Panc1 (cell line): ENCODE results near the gene HS6ST3. TPM values are rescaled to one million over a fixed set of nuclear protein-coding genes. Genes with fewer than 3 reads are reported as not detected.

Experiments
- ATAC-seq: fragments of 200-7000 bp; cut with Tn5 transposase; 2 replicates; pipeline ENCODE4 v1.9.1; 2020; ENCODE audit warnings: mild to moderate bottlenecking, moderate library complexity
- BruUV-seq: library from RNA; stranded (reverse); fragments of 400-500 nt; replicated peaks from 2 replicates; lab custom pipeline; 2021; lab: Mats Ljungman, UMichigan
- CTCF ChIA-PET: fragments of 300-600 bp; sonication (Branson Sonifier 250); formaldehyde crosslinking; loops from one replicate; lab custom pipeline; 2022; ENCODE audit warnings: antibody characterized with exemption; lab: Charles Lee
- POLR2A ChIA-PET: fragments of 300-600 bp; sonication (Branson Sonifier 250); formaldehyde crosslinking; loops from one replicate; lab custom pipeline; 2022; ENCODE audit warnings: antibody characterized with exemption; lab: Charles Lee
- DNase-seq: peaks from one replicate; pipeline ENCODE4 v3.0.0-alpha.2; 2010; ENCODE audit warnings: low read depth, low spot score
- H3K27ac ChIP-seq: 2 replicates; pipeline ENCODE4 v1.5.1; 2011; ENCODE audit warnings: mild to moderate bottlenecking, low read length, inconsistent platforms
- H3K27me3 ChIP-seq: fragments of 200-500 bp; sonication (Bioruptor generic); 2 replicates; pipeline ENCODE4 v1.6.0; 2014; ENCODE audit warnings: low read length, inconsistent platforms; ENCODE audit not compliant: control insufficient read depth, insufficient read depth
- H3K36me3 ChIP-seq: fragments of 200-500 bp; sonication (Bioruptor generic); 2 replicates; pipeline ENCODE4 v1.5.1; 2014; ENCODE audit warnings: inconsistent platforms, mild to moderate bottlenecking, low read length, moderate library complexity; ENCODE audit not compliant: control insufficient read depth, insufficient read depth
- H3K4me1 ChIP-seq: 2 replicates; pipeline ENCODE4 v1.5.1; 2011; ENCODE audit warnings: inconsistent platforms, mild to moderate bottlenecking, low read length, moderate library complexity; ENCODE audit not compliant: control insufficient read depth, insufficient read depth
- H3K4me3 ChIP-seq, 2 experiments: 2 replicates each; pipeline ENCODE4 v1.5.1; 2011 to 2012; ENCODE audit warnings: low read depth in 2 of 2, low read length in 2 of 2, mild to moderate bottlenecking in 2 of 2, inconsistent platforms in 1 of 2, moderate library complexity in 1 of 2
- H3K9me3 ChIP-seq: fragments of 200-500 bp; sonication (Bioruptor generic); 2 replicates; pipeline ENCODE4 v1.5.1; 2014; ENCODE audit warnings: low read depth, mild to moderate bottlenecking, inconsistent platforms, low read length, moderate library complexity; ENCODE audit not compliant: control insufficient read depth, insufficient read depth
- CTCF ChIP-seq: fragments of 450-650 bp; IDR thresholded peaks from 2 replicates; pipeline ENCODE4 v1.5.1; 2017; ENCODE audit warnings: mild to moderate bottlenecking
- POLR2AphosphoS5 ChIP-seq: IDR thresholded peaks from 2 replicates; pipeline ENCODE4 v1.6.1; 2012; ENCODE audit warnings: mild to moderate bottlenecking, low read depth, low read length, moderate library complexity
- REST ChIP-seq, 2 experiments: IDR thresholded peaks; 2 replicates each; pipeline ENCODE4 v1.6.1; 2011 to 2012; ENCODE audit warnings: low read depth in 2 of 2, control low read depth in 1 of 2, low read length in 1 of 2, mild to moderate bottlenecking in 1 of 2, moderate library complexity in 1 of 2; ENCODE audit not compliant: insufficient read depth in 1 of 2
- SIN3A ChIP-seq: IDR thresholded peaks from 2 replicates; pipeline ENCODE4 v1.6.1; 2012; ENCODE audit warnings: low read depth, mild to moderate bottlenecking, low read length, moderate library complexity, borderline replicate concordance; ENCODE audit not compliant: insufficient read depth
- TCF7L2 ChIP-seq: IDR thresholded peaks from 2 replicates; pipeline ENCODE4 v1.6.1; 2011; ENCODE audit warnings: mild to moderate bottlenecking, low read depth, low read length, inconsistent platforms
- in situ Hi-C: cut with HindIII; loops from 2 replicates; pipeline ENCODE4 v1.10.0; 2016; ENCODE audit warnings: low sequenced_read_pairs, low pct_unique_long_range_greater_than_20kb
- intact Hi-C: fragments of 100-400 bp; cut with micrococcal nuclease; formaldehyde crosslinking; loops from one replicate; pipeline ENCODE4 v1.10.0; 2022; ENCODE audit not compliant: unreplicated experiment
- total RNA-seq: library from RNA; stranded (reverse); gene quantifications from one replicate; pipeline ENCODE4 v1.2.1, GENCODE V29; 2021; ENCODE audit not compliant: unreplicated experiment

HS6ST3 gene
- total RNA-seq, 1 experiment from 2014 or later = 0.13 TPM

GRCh38 chr13:96460609-96461008, 370.7 kb downstream of the HS6ST3 start:
- H3K27ac ChIP-seq = no peak overlapping the region
- H3K9me3 ChIP-seq = no peaks in the 10 kb centered on the region
- no TSS peak for BruUV-seq
- DNase-seq = no peak
- H3K27me3 ChIP-seq = peaks cover 2% of the 10 kb centered on the region; the same call in 1 of the 2 replicates
- H3K4me1 ChIP-seq = no peaks in the 10 kb centered on the region
- no peak for TF ChIP-seq SIN3A
- no peak for TF ChIP-seq REST (IDR thresholded peaks at IDR 0.05; ENCODE audit: insufficient read depth in 1 of 2, low read depth in 2 of 2, low read length in 1 of 2)
- TF ChIP-seq TCF7L2 = no peak
- in situ Hi-C loops = no loop called here
- ChIA-PET CTCF (no interaction called here), POLR2A (no interaction called here)
- no peaks in the 10 kb centered on the region for H3K36me3 ChIP-seq
- no peak overlapping the region for H3K4me3 ChIP-seq
- ATAC-seq = no peak
- intact Hi-C loops = no loop called here

GRCh38 chr13:96473526-96474180, 383.7 kb downstream of the HS6ST3 start:
- Histone ChIP-seq H3K27me3 (no peaks in the 10 kb centered on the region; the same call in 1 of the 2 replicates), H3K27ac (no peak overlapping the region), H3K36me3 (no peaks in the 10 kb centered on the region), H3K4me3 (no peak overlapping the region), H3K9me3 (no peaks in the 10 kb centered on the region), H3K4me1 (no peaks in the 10 kb centered on the region)
- in situ Hi-C loops (no loop called here), intact Hi-C loops (no loop called here)
- no TSS peak for BruUV-seq
- DNase-seq (no peak), ATAC-seq (no peak)
- CTCF ChIA-PET = no interaction called here
- no peak for TF ChIP-seq SIN3A
- TF ChIP-seq TCF7L2 = no peak
- no peak for TF ChIP-seq CTCF
- POLR2A ChIA-PET = no interaction called here

- H3K9me3 ChIP-seq = no peaks in the 10 kb centered on the region
- TF ChIP-seq SIN3A = no peak
- TF ChIP-seq CTCF = no peak
- TF ChIP-seq REST (IDR thresholded peaks at IDR 0.05; ENCODE audit: insufficient read depth in 1 of 2, low read depth in 2 of 2, low read length in 1 of 2) = no peak
- TF ChIP-seq POLR2AphosphoS5 = no peak
- TF ChIP-seq TCF7L2 = no peak
- intact Hi-C loops (no loop called here), in situ Hi-C loops (no loop called here)
- H3K36me3 ChIP-seq = no peaks in the 10 kb centered on the region
- no peaks in the 10 kb centered on the region; the same call in 1 of the 2 replicates for H3K27me3 ChIP-seq
- BruUV-seq = no TSS peak
- no peak overlapping the region for H3K27ac ChIP-seq
- ChIA-PET POLR2A (no interaction called here), CTCF (no interaction called here)
- DNase-seq = no peak
- H3K4me3 ChIP-seq = no peak overlapping the region
- no peak for ATAC-seq
- no peaks in the 10 kb centered on the region for H3K4me1 ChIP-seq
Measured at GRCh38 chr13:96474181-96474557, 384.3 kb downstream of the HS6ST3 start.
